ENCODE results near the gene SEMA3E. TPM values are rescaled to one million over a fixed set of nuclear protein-coding genes. Genes with fewer than 3 reads are reported as not detected.

Gene SEMA3E
- total RNA-seq, 1 experiment from 2014 or later = 7.3 TPM

DNA sequence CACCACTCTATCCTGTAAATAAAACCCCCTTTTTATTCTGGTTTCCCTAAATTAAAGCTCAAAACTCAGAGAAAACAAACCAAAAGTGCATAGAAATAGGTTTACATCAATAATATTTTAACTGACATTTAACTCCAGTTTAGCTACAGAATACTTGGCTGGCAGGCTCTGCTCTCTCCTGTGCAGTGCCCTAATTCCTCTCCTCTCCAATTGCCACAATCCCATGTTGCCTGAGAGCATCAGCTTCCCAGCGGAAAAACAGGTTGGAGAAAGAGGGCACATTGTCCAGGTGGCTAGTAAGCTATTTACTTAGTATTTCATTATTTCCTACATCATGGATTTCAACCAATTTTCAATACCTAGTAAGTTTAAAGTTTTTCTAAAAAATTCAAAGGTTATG, 8.7 kb downstream of the SEMA3E start:
- POLR2A ChIA-PET = no interaction called here
- no TSS peak for BruUV-seq (replicated peaks)
- Histone ChIP-seq H3K4me1 (ENCODE audit: control insufficient read depth, insufficient read depth, low read length) (peaks cover 3% of the 10 kb centered on the region; the same call in 1 of the 2 replicates), H3K27ac (ENCODE audit: low read length) (no peak overlapping the region; the same call in 1 of the 2 replicates), H3K36me3 (ENCODE audit: control insufficient read depth, insufficient read depth, low read length) (no peaks in the 10 kb centered on the region), H3K4me3 (ENCODE audit: low read depth in 2 of 2, low read length in 2 of 2) (no peak overlapping the region), H3K9me3 (ENCODE audit: control insufficient read depth, insufficient read depth, low read depth, low read length) (no peaks in the 10 kb centered on the region), H3K27me3 (ENCODE audit: control insufficient read depth, insufficient read depth, low read length) (no peaks in the 10 kb centered on the region)
- CTCF ChIA-PET = no interaction called here
- TF ChIP-seq TCF7L2 (IDR thresholded peaks at IDR 0.05; ENCODE audit: low read depth, low read length) (no peak), POLR2AphosphoS5 (IDR thresholded peaks at IDR 0.05; ENCODE audit: low read depth, low read length) (no peak), SIN3A (IDR thresholded peaks at IDR 0.05; ENCODE audit: borderline replicate concordance, insufficient read depth, low read depth, low read length) (no peak)
- TF ChIP-seq, protein P1, sequence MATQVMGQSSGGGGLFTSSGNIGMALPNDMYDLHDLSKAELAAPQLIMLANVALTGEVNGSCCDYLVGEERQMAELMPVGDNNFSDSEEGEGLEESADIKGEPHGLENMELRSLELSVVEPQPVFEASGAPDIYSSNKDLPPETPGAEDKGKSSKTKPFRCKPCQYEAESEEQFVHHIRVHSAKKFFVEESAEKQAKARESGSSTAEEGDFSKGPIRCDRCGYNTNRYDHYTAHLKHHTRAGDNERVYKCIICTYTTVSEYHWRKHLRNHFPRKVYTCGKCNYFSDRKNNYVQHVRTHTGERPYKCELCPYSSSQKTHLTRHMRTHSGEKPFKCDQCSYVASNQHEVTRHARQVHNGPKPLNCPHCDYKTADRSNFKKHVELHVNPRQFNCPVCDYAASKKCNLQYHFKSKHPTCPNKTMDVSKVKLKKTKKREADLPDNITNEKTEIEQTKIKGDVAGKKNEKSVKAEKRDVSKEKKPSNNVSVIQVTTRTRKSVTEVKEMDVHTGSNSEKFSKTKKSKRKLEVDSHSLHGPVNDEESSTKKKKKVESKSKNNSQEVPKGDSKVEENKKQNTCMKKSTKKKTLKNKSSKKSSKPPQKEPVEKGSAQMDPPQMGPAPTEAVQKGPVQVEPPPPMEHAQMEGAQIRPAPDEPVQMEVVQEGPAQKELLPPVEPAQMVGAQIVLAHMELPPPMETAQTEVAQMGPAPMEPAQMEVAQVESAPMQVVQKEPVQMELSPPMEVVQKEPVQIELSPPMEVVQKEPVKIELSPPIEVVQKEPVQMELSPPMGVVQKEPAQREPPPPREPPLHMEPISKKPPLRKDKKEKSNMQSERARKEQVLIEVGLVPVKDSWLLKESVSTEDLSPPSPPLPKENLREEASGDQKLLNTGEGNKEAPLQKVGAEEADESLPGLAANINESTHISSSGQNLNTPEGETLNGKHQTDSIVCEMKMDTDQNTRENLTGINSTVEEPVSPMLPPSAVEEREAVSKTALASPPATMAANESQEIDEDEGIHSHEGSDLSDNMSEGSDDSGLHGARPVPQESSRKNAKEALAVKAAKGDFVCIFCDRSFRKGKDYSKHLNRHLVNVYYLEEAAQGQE (IDR thresholded peaks at IDR 0.05; ENCODE audit: insufficient read depth in 1 of 2, low read depth in 2 of 2, low read length in 1 of 2) = no peak
- TF ChIP-seq, protein P2, sequence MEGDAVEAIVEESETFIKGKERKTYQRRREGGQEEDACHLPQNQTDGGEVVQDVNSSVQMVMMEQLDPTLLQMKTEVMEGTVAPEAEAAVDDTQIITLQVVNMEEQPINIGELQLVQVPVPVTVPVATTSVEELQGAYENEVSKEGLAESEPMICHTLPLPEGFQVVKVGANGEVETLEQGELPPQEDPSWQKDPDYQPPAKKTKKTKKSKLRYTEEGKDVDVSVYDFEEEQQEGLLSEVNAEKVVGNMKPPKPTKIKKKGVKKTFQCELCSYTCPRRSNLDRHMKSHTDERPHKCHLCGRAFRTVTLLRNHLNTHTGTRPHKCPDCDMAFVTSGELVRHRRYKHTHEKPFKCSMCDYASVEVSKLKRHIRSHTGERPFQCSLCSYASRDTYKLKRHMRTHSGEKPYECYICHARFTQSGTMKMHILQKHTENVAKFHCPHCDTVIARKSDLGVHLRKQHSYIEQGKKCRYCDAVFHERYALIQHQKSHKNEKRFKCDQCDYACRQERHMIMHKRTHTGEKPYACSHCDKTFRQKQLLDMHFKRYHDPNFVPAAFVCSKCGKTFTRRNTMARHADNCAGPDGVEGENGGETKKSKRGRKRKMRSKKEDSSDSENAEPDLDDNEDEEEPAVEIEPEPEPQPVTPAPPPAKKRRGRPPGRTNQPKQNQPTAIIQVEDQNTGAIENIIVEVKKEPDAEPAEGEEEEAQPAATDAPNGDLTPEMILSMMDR (IDR thresholded peaks at IDR 0.05) = no peak
- no peak for DNase-seq (ENCODE audit: low read depth, low spot score)
- in situ Hi-C loops (cut with HindIII; ENCODE audit: low pct_unique_long_range_greater_than_20kb, low sequenced_read_pairs) = no loop called here
- intact Hi-C loops (cut with micrococcal nuclease; ENCODE audit: unreplicated experiment) = no loop called here
- ATAC-seq = no peak

- Histone ChIP-seq H3K27ac (ENCODE audit: low read length) (no peak overlapping the region), H3K27me3 (ENCODE audit: control insufficient read depth, insufficient read depth, low read length) (no peaks in the 10 kb centered on the region), H3K36me3 (ENCODE audit: control insufficient read depth, insufficient read depth, low read length) (no peaks in the 10 kb centered on the region), H3K9me3 (ENCODE audit: control insufficient read depth, insufficient read depth, low read depth, low read length) (no peaks in the 10 kb centered on the region), H3K4me1 (ENCODE audit: control insufficient read depth, insufficient read depth, low read length) (no peaks in the 10 kb centered on the region), H3K4me3 (ENCODE audit: low read depth in 2 of 2, low read length in 2 of 2) (no peak overlapping the region)
- in situ Hi-C loops (cut with HindIII; ENCODE audit: low pct_unique_long_range_greater_than_20kb, low sequenced_read_pairs) = no loop called here
- intact Hi-C loops (cut with micrococcal nuclease; ENCODE audit: unreplicated experiment) = no loop called here
- no peak for ATAC-seq
- no peak for TF ChIP-seq TCF7L2 (IDR thresholded peaks at IDR 0.05; ENCODE audit: low read depth, low read length)
- no peak for TF ChIP-seq SIN3A (IDR thresholded peaks at IDR 0.05; ENCODE audit: borderline replicate concordance, insufficient read depth, low read depth, low read length)
- TF ChIP-seq, protein P1 (IDR thresholded peaks at IDR 0.05; ENCODE audit: insufficient read depth in 1 of 2, low read depth in 2 of 2, low read length in 1 of 2) = no peak
- TF ChIP-seq, protein P2 (IDR thresholded peaks at IDR 0.05) = no peak
- TF ChIP-seq POLR2AphosphoS5 (IDR thresholded peaks at IDR 0.05; ENCODE audit: low read depth, low read length) = no peak
- ChIA-PET CTCF (no interaction called here), POLR2A (no interaction called here)
- DNase-seq (ENCODE audit: low read depth, low spot score) = no peak
- BruUV-seq (replicated peaks) = no TSS peak
Measured at GRCh38 chr7:83633516-83633915, 15.4 kb downstream of the SEMA3E start.

All from Panc1 (cell line).